ENCODE data around the gene ARHGEF16.

Gene ARHGEF16

GRCh38 chr1:3420218-3420951, 34.1 kb upstream of the ARHGEF16 start:
- H2AFZ ChIP-seq (ENCODE audit: low read depth) = no peak overlapping the region
- peaks cover 80% of the 10 kb centered on the region for H3K27me3 ChIP-seq (ENCODE audit: insufficient read depth, low read depth)
- no peaks in the 10 kb centered on the region for H4K20me1 ChIP-seq (ENCODE audit: insufficient read depth)
- H3K36me3 ChIP-seq (ENCODE audit: insufficient read depth) = no peaks in the 10 kb centered on the region
- no peaks in the 10 kb centered on the region for H3K4me1 ChIP-seq (ENCODE audit: low read depth, poor library complexity, severe bottlenecking)
- no peak overlapping the region for H3K9ac ChIP-seq
- H3K4me2 ChIP-seq = no peak overlapping the region
- no peak overlapping the region for H3K4me3 ChIP-seq (IDR thresholded peaks at IDR 0.05; ENCODE audit: insufficient read depth, low read depth, low read length)
- no peaks in the 10 kb centered on the region for H3K79me2 ChIP-seq (ENCODE audit: insufficient read depth, low read depth)
- no peak for TF ChIP-seq CTCF (conservative IDR thresholded peaks at IDR 0.05; ENCODE audit: low read depth, low read length)
- no peak overlapping the region for H3K27ac ChIP-seq

DNA sequence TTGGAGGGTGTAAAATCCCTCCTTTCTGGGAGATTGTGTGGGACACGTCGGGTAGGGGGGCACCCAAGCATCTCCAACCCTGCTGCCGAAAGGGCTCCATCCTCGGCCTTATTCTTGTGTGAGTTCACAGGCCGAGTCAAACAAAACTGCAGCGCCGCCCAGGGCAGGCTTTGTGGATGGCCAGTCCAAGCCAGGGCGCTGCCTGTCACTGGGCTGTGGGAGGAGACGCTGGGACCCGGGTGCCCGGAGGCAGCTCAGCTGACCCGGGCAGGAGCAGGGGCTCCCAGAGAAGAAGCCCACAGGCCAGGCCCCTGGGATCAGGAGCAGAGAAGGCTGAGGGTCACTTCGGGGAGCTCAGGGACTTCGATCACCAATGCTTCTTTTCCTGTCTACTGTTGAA, 31.8 kb upstream of the ARHGEF16 start:
- Histone ChIP-seq H3K4me3 (IDR thresholded peaks at IDR 0.05; ENCODE audit: insufficient read depth, low read depth, low read length) (no peak overlapping the region), H3K79me2 (ENCODE audit: insufficient read depth, low read depth) (no peaks in the 10 kb centered on the region), H3K27ac (no peak overlapping the region), H3K4me1 (ENCODE audit: low read depth, poor library complexity, severe bottlenecking) (no peaks in the 10 kb centered on the region), H3K27me3 (ENCODE audit: insufficient read depth, low read depth) (peaks cover 92% of the 10 kb centered on the region), H4K20me1 (ENCODE audit: insufficient read depth) (no peaks in the 10 kb centered on the region), H2AFZ (ENCODE audit: low read depth) (no peak overlapping the region), H3K4me2 (no peak overlapping the region), H3K36me3 (ENCODE audit: insufficient read depth) (no peaks in the 10 kb centered on the region), H3K9ac (no peak overlapping the region)
- TF ChIP-seq CTCF (conservative IDR thresholded peaks at IDR 0.05; ENCODE audit: low read depth, low read length) = no peak

GRCh38 chr1:3423245-3423829, 31.1 kb upstream of the ARHGEF16 start:
- H3K36me3 ChIP-seq (ENCODE audit: insufficient read depth) = no peaks in the 10 kb centered on the region
- no peak overlapping the region for H3K4me3 ChIP-seq (IDR thresholded peaks at IDR 0.05; ENCODE audit: insufficient read depth, low read depth, low read length)
- no peak overlapping the region for H3K4me2 ChIP-seq
- no peak overlapping the region for H3K9ac ChIP-seq
- H3K27ac ChIP-seq = no peak overlapping the region
- H3K79me2 ChIP-seq (ENCODE audit: insufficient read depth, low read depth) = no peaks in the 10 kb centered on the region
- H2AFZ ChIP-seq (ENCODE audit: low read depth) = no peak overlapping the region
- TF ChIP-seq CTCF (conservative IDR thresholded peaks at IDR 0.05; ENCODE audit: low read depth, low read length) = no peak
- no peaks in the 10 kb centered on the region for H3K4me1 ChIP-seq (ENCODE audit: low read depth, poor library complexity, severe bottlenecking)
- H4K20me1 ChIP-seq (ENCODE audit: insufficient read depth) = no peaks in the 10 kb centered on the region
- peaks cover 98% of the 10 kb centered on the region for H3K27me3 ChIP-seq (ENCODE audit: insufficient read depth, low read depth)

DNA sequence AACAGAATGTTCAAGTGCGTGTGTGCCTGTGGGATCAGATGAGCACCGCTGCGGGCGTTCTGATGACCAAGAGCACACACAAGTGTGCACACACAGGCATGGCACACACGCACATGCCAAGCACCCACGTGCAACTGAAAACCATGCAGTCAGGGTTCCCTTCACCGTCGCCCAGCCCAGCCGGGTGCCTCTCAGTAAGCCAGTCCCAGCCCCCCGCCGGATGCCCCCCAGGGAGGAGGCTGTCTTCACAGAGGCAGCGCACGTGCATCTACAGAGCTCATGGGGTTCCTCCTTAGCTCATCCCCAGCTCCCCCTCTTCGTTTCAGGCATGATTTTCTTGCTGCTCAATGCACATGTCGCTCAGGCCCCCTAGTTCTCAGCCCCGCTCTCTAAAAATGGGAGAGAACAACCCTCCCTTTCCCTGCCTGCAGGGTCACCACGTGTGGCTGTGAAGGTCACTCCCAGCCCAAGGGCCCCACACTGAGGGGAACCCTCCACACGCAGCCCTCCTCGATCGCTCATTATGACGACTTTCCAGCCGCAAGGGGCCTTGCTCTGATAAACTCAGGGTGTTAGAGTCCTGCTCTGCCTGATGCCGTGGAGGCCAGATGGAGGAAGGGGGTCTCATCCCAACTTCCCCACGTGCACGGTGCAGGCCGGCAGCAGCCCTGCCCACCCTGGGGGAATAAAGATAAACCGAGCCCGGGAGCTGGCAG, 30.4 kb upstream of the ARHGEF16 start:
- no peak for TF ChIP-seq CTCF (conservative IDR thresholded peaks at IDR 0.05; ENCODE audit: low read depth, low read length)
- no peaks in the 10 kb centered on the region for H3K4me1 ChIP-seq (ENCODE audit: low read depth, poor library complexity, severe bottlenecking)
- no peak overlapping the region for H2AFZ ChIP-seq (ENCODE audit: low read depth)
- no peak overlapping the region for H3K4me2 ChIP-seq
- H3K79me2 ChIP-seq (ENCODE audit: insufficient read depth, low read depth) = no peaks in the 10 kb centered on the region
- no peak overlapping the region for H3K27ac ChIP-seq
- H3K9ac ChIP-seq = no peak overlapping the region
- H3K27me3 ChIP-seq (ENCODE audit: insufficient read depth, low read depth) = peaks cover 99% of the 10 kb centered on the region
- H3K36me3 ChIP-seq (ENCODE audit: insufficient read depth) = no peaks in the 10 kb centered on the region
- H3K4me3 ChIP-seq (IDR thresholded peaks at IDR 0.05; ENCODE audit: insufficient read depth, low read depth, low read length) = no peak overlapping the region
- H4K20me1 ChIP-seq (ENCODE audit: insufficient read depth) = no peaks in the 10 kb centered on the region
